Measurements from ENCODE around the gene FDCSP.

DNA sequence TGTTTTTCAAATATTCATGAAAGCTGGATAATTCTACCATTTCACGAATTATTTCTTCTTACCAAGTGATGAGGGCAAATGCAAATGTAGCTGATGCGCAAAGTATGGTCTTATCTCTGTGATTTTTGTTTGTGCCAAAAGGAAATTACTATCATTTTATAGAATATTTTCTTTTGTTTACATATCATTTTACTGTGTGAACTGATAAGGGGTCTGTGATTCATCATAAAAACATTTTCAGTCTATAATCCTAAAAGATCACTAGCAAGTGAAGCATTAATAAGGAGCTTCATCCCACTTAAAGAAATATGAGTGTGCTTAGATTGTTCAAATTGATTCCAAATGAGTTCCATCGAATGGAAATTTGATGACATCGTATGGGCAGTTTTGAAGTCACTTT is 17.2 kb downstream of the FDCSP start:
- no peak for TF ChIP-seq TAF1 (IDR thresholded peaks at IDR 0.05; ENCODE audit: borderline replicate concordance, low read depth, low read length)
- no peak for TF ChIP-seq POLR2A (IDR thresholded peaks at IDR 0.05; ENCODE audit: low read depth, low read length)
- TF ChIP-seq POLR2AphosphoS5 (IDR thresholded peaks at IDR 0.05; ENCODE audit: low read depth, low read length): no peak
